LNCAP (cell line): ENCODE measurements around the gene AP3D1.

Source experiments
- TF ChIP-seq, protein P1 (sequence below): fragments of 450-650 bp; IDR thresholded peaks from 2 replicates; pipeline ENCODE4 v1.5.1; 2017; ENCODE audit warnings: mild to moderate bottlenecking

Gene AP3D1

GRCh38 chr19:2179095-2179494 is 27.7 kb upstream of the AP3D1 start:
- TF ChIP-seq, protein P1, sequence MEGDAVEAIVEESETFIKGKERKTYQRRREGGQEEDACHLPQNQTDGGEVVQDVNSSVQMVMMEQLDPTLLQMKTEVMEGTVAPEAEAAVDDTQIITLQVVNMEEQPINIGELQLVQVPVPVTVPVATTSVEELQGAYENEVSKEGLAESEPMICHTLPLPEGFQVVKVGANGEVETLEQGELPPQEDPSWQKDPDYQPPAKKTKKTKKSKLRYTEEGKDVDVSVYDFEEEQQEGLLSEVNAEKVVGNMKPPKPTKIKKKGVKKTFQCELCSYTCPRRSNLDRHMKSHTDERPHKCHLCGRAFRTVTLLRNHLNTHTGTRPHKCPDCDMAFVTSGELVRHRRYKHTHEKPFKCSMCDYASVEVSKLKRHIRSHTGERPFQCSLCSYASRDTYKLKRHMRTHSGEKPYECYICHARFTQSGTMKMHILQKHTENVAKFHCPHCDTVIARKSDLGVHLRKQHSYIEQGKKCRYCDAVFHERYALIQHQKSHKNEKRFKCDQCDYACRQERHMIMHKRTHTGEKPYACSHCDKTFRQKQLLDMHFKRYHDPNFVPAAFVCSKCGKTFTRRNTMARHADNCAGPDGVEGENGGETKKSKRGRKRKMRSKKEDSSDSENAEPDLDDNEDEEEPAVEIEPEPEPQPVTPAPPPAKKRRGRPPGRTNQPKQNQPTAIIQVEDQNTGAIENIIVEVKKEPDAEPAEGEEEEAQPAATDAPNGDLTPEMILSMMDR: no peak

GRCh38 chr19:2176337-2176994 is 25.1 kb upstream of the AP3D1 start:
- TF ChIP-seq, protein P1: no peak

- TF ChIP-seq, protein P1: no peak
Measured at GRCh38 chr19:2175742-2176141, 24.4 kb upstream of the AP3D1 start.

DNA sequence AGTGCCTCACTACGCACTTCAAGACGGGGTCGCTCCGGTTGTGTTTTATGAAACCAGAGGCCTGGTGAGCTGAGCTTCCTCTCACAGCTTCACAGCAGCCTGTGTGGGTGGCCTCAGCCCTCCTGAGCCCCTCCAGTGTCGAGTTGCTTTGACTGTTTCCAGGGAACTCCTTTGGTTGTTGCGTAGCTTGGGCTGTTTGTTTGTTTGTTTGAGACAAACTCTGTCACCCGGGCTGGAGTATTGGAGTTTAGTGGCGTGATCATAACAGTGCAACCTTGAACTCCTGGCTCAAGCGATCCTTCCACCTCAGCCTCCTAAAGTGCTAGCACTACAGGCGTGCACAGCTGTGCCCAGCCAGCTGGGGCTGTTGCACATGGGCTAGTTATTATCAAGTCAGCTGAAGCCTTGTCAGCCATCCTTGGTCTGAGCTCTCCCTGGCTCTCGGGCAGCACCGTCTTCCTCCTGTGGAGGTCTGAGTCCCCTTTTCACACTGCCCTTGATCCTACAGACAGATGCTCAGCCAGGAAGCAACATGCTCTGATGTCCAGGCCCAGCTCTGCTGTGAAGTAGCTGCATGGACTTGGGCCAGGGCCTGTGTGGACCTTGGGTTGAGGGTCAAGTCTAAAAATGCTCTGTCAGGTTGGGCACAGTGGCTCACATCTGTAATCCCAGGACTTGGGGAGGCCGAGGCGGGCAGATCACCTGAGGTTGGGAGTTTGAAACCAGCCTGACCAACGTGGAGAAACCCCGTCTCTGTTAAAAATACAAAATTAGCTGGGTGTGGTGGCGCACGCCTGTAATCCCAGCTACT is 22.6 kb upstream of the AP3D1 start:
- TF ChIP-seq, protein P1: no peak

DNA sequence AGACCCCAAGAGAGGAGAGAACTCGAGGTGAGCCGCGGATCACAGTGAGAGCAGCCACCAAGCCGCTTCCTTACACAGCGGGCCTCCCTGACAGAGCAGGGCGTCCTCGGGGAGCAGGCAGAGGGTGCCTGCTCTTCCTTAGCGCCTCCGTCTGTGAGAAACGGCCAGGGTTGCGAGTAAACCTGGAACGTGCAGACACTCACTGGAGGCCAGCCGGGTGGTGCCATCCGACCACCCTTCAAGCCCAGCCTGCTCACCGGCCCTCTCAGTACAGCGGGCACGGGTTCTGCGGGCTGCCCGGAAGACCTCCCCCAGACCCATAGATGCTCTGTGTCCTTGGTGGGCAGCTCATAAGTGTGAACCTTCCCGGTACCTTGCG is 22.0 kb upstream of the AP3D1 start:
- TF ChIP-seq, protein P1: no peak

DNA sequence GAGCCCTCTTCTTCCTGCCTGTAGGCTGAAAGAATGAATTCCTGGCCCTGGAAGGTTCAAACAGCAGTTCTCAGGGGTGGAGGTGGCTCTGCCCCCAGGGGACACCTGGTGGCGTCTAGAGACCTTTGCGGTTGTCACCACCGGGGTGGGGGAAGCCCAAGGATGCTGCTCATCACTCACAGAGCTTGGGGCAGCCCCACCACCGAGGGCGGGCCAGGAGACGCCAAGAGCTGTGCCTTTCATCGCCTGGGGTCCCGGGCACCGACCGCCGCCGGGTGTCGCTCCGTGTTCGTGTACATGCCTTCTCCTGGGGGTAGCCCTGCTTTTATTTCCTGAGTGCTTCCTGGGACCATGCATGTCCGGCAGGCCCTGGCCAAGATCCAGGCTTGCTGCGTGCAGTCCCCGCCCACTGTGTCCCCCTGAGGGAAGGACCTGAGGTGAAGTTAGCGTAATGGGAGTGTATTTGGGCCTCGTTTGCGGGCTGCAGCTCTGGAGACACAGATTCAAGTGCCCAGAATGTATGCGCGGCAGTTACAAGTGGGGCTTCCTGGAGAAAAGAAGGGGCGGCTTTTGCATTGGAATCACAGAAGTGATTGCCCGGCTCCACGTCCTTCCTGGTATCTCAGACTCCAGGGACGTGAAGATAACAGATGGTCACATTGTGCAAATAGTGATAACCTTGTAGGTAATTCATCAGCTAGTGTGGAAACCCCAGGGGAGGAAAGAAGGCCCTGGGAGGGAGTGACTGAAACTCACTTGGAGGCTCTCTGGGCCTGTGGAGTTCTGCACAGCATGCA is 20.2 kb upstream of the AP3D1 start:
- TF ChIP-seq, protein P1: no peak

- TF ChIP-seq, protein P1: no peak
Measured at GRCh38 chr19:2170987-2171348, 19.6 kb upstream of the AP3D1 start.
